Activated naive CD4-positive, alpha-beta T cell treated with anti-CD3 and anti-CD28 coated beads, Interleukin-2, amount 10 ng/mL, durations not matched to agents 7 days and 5 days (primary cell): ENCODE measurements around the gene TIMM44.
"Not testable (repeated sequence)": the region's sequence is repeated elsewhere in the genome, so short reads cannot be mapped to it uniquely, and the experiment has no call there.

Experiments
- CTCF ChIA-PET: fragments of 350-600 bp; sonication (Branson Sonifier 250); formaldehyde crosslinking; loops from one replicate; lab custom pipeline; 2021; ENCODE audit warnings: antibody characterized with exemption; lab: Charles Lee
- DNase-seq: peaks from one replicate; pipeline ENCODE4 v3.0.0-alpha.2; 2020
- H3K27ac Mint-ChIP-seq: one replicate; pipeline ENCODE4 v1.8.0; 2021; ENCODE audit warnings: mild to moderate bottlenecking, moderate library complexity, mixed read lengths
- H3K27me3 Mint-ChIP-seq: one replicate; pipeline ENCODE4 v1.8.0; 2021; ENCODE audit warnings: mild to moderate bottlenecking, mixed read lengths
- H3K36me3 Mint-ChIP-seq: one replicate; pipeline ENCODE4 v1.8.0; 2021; ENCODE audit warnings: mixed read lengths
- H3K4me1 Mint-ChIP-seq: one replicate; pipeline ENCODE4 v1.8.0; 2021; ENCODE audit warnings: mixed read lengths
- H3K4me3 Mint-ChIP-seq: one replicate; pipeline ENCODE4 v1.8.0; 2021; ENCODE audit warnings: mild to moderate bottlenecking, moderate library complexity, mixed read lengths
- H3K9me3 Mint-ChIP-seq: one replicate; pipeline ENCODE4 v1.8.0; 2021; ENCODE audit warnings: mixed read lengths

TIMM44 gene

DNA sequence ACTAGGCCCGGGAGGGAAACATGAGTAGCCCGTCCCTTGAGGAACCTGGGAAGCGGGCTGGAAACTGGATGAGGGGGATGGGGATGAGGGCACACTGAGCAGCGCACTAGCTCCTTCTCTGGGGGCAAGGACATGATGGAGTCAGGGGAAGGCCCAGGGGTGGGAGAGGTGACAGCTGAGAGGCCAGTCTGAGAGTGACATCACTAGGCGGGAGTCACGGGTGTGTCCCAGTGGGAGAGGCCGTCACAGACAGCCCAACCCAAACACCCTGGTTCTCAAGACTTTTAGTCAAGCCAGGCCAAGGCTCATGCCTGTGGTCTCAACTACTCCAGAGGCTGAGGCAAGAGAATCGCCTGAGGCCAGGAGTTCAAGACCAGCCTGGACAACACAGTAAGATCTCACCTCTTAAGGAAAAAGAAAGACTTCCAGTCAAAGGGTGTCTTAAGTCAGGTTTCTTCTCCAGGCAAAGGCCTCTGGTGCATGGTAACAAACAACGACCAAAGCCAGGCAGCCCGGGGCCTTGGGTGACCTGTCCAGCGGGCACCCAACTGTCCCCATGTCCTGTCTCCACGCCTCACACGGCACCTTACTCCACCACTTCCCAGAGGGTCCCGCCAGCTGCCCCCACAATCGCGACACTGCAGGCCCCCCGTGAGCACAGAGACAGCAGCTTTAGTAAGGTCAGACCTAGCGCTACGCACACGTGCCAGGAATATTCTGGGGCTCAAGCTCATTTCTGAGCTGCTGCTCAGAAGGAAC is 25.5 kb upstream of the TIMM44 start:
- H3K27me3 Mint-ChIP-seq = no peaks in the 10 kb centered on the region
- no peak overlapping the region for H3K27ac Mint-ChIP-seq
- H3K36me3 Mint-ChIP-seq = peaks cover 17% of the 10 kb centered on the region
- H3K9me3 Mint-ChIP-seq = no peaks in the 10 kb centered on the region
- no peak for DNase-seq
- CTCF ChIA-PET = interaction anchor here (1.0 to 1.6 kb wide), 2 partner anchors 10 to 185 kb away, joined by 3 to 5 read pairs; no protein-coding TSS in a partner anchor
- H3K4me1 Mint-ChIP-seq = no peaks in the 10 kb centered on the region
- no peak overlapping the region for H3K4me3 Mint-ChIP-seq

DNA sequence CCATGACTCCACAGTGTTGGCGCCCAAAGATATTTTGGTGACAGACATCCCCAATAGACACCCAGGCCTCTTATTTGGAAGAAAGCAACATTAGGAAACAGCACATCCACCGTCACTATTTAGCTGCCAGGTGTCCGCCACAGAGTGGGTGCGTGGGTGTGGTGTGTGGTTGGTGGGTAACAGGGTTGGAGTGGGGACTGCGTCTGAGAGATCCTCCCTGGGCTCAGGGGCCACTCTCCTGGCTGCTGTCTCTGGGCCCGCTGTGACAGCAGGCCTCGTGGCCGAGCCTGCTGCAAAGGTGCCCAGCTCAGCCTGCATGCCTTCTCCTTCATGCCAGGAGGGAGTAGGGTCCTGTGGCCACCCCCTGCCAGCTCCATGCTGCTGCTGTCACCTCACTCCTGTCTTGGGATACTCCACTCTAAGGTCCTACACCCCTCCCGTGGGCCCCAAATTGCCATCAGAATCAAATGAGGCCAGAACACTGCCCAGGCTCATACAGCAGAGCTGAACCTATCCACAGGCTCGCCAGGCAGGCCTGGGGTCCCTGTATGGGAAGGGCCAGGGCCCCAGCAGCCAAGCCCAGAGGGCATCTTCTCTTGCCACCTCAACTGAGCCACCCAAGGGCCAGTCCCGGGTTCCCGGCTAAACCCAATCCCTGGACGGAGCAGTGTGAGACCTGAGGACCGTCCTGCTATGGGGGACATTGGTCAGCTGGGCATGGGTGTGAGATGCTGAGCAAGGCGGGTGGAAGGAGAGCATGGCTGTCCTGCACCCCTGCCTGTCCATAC is 24.7 kb upstream of the TIMM44 start:
- Mint-ChIP-seq H3K4me1 (no peaks in the 10 kb centered on the region), H3K27ac (no peak overlapping the region), H3K36me3 (peaks cover 13% of the 10 kb centered on the region), H3K27me3 (no peaks in the 10 kb centered on the region), H3K9me3 (no peaks in the 10 kb centered on the region), H3K4me3 (no peak overlapping the region)
- DNase-seq = no peak
- CTCF ChIA-PET = no interaction called here

DNA sequence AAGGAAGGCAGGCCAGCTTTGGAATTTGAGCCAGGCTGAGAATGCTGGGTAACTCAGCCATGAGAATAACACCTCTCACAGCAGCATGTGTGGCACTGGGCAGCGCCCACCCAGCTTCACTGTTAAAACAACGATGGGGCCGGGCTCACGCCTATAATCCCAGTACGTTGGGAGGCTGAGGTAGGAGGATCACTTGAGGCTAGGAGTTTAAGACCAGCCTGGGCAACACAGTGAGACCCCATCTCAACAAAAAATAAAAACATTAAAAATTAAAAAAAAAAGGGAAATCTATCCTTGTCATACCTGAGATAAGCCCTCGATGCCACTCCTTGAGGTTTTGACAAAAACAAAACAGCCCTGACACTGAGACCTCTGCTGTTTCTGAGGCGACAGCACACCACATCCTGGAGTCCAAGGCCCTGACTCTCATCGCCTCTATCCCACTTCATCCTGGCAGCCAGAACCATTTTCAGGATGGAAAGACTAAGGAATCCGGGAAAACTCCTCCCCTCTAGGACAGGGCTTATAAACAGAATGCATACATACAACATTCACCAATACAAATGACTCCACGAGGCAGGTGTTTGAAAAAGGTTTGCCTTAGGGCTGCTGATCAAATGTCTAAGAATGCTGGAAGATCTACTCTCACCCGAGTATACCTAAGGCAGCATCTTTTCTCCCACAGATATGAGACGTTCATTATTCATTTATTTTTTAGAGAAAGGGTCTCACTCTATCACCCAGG is 22.6 kb upstream of the TIMM44 start:
- no peak for DNase-seq
- Mint-ChIP-seq H3K36me3 (peaks cover 18% of the 10 kb centered on the region), H3K4me1 (no peaks in the 10 kb centered on the region), H3K4me3 (no peak overlapping the region), H3K9me3 (no peaks in the 10 kb centered on the region), H3K27me3 (no peaks in the 10 kb centered on the region), H3K27ac (no peak overlapping the region)
- CTCF ChIA-PET = no interaction called here

DNA sequence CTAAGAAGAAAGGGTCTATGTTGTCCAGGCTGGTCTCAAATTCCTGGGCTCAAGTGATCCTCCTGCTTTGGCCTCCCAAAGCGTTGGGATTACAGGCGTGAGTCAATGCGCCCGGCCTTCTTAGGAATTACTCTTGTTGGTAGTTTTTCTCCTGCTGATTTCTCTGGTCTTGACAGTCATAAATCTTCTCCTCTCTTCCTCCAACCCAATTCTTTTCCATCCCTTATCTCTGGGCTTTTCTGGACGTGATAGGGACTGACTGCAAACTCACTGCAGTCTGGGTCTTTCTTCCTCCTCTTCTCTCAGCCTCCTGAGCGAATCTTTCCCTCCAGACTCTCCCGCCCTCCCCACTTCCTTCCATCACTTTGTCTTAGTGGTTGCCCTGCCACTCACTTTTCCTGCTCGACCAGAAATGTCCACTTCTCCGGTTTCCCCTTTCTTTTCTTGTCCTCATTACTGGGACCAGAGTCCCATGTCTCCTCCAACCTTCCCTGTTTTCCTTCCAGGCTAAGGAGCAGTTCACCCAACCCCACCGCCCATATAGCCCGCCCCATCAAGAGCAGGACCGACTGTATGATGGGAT is 21.9 kb upstream of the TIMM44 start:
- H3K27ac Mint-ChIP-seq = peak overlapping the region; percentile 11
- H3K27me3 Mint-ChIP-seq = no peaks in the 10 kb centered on the region
- no peaks in the 10 kb centered on the region for H3K4me1 Mint-ChIP-seq
- H3K36me3 Mint-ChIP-seq = peaks cover 18% of the 10 kb centered on the region
- no peaks in the 10 kb centered on the region for H3K9me3 Mint-ChIP-seq
- H3K4me3 Mint-ChIP-seq = no peak overlapping the region
- no peak for DNase-seq
- CTCF ChIA-PET = interaction anchor here (1.3 kb wide), 1 partner anchor 9 kb away, joined by 3 read pairs; no protein-coding TSS in a partner anchor

DNA sequence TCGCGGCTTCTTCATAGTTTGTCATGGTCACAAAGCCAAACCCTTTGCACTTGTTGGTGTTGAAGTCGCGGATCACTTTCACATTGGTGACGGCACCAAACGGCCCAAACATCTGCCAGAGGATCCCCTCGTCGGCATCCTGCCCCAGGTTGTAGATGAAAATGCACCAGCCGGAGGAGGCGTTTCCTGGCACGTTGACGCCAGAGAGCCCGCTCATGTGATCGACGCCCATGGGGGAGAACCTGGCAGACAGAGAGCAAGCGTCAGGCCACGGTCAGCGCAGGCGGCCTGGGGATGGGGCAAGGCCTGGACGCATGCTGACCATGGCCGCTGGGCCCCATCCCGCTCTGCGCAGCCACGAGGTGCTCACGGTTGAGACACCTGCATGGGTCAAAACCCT is 20.1 kb upstream of the TIMM44 start:
- Mint-ChIP-seq H3K27me3 (no peaks in the 10 kb centered on the region), H3K27ac (no peak overlapping the region), H3K4me1 (no peaks in the 10 kb centered on the region), H3K9me3 (no peaks in the 10 kb centered on the region), H3K4me3 (no peak overlapping the region), H3K36me3 (peaks cover 16% of the 10 kb centered on the region)
- no peak for DNase-seq
- CTCF ChIA-PET = no interaction called here

DNA sequence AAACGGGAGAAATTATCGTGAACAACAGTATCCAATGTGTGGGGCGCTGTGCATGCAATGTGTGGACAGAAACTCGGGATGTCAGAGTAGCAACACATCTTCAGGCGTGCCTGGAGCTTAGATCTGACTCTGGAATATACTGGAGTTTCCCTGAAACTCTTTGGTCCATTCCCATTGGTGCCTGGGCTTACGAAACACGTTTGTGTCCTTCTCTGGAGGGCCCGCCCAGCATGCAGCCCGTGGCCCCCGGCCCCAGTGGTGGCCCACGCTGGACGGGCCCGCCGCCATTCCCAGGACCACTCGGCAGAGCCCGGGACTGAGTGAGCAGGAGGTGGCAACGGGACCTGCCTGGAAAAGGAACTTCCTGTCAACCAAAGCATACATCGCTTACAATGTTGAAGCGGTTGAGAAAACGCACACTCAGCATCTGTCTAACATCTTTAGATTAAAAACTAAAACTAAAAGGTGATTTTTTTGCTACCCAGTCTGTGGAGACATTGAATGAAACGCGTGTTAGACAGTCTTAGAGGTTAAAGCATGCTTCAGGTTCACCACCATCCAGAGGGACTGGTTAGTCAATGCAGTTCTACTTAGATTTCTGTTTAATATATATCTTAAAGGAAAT is 19.3 kb upstream of the TIMM44 start:
- CTCF ChIA-PET = no interaction called here
- Mint-ChIP-seq H3K36me3 (peaks cover 19% of the 10 kb centered on the region), H3K27me3 (no peaks in the 10 kb centered on the region), H3K9me3 (no peaks in the 10 kb centered on the region), H3K27ac (no peak overlapping the region), H3K4me1 (no peaks in the 10 kb centered on the region), H3K4me3 (no peak overlapping the region)
- no peak for DNase-seq

DNA sequence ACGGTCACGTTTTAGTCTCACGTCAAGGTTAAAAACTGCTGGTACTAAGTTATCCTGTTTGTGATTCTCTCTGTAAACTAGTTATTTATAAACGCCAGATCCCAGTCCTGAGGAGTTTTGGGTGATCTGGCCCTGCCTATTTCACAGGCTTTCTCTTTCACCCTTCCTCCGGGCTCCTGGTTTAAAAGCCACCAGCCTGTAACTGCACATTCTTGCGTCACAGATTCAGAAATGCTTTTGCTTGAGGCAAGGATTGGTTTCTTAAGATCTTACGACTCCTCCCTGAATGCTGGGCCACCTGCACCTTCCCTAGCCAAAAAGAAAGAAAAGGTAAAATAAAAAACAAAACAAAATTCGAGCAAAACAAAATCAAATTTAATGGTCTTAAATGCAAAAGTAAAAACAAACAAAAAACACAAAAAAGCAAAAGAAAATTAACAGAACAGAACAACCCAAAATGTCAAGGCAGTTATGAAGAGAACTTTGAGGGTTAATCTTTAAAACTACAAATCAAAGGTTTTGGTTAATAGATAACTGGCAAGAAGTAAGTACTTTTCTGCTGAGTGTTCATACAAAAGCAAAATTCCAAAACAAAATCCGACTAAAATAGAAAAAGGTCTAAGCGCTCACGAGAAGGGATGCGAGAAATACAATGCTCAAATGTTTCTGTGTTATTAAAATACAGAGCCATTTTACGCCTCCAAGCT is 18.6 kb upstream of the TIMM44 start:
- CTCF ChIA-PET = no interaction called here
- DNase-seq = no peak
- Mint-ChIP-seq H3K4me3 (no peak overlapping the region), H3K36me3 (peaks cover 15% of the 10 kb centered on the region), H3K27me3 (no peaks in the 10 kb centered on the region), H3K4me1 (no peaks in the 10 kb centered on the region), H3K9me3 (no peaks in the 10 kb centered on the region), H3K27ac (no peak overlapping the region)

DNA sequence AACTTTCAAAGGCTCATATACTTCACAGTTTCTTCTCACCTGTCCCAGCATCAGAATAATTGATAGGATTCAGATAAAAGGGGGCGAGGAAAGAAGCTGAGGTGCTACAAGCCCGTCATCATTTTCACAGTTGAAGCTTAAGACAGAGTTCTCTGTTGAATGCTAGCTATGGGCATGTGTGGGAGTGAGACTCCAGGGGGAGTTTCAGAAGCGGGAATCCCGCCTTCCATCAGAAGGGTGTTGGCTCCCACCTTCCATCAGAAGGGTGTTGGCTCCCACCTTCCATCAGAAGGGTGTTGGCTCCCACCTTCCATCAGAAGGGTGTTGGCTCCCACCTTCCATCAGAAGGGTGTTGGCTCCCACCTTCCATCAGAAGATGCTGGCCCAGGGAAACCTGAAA is 17.6 kb upstream of the TIMM44 start:
- peaks cover 15% of the 10 kb centered on the region for H3K36me3 Mint-ChIP-seq
- CTCF ChIA-PET, H3K9me3 Mint-ChIP-seq, H3K27ac Mint-ChIP-seq, DNase-seq, H3K4me3 Mint-ChIP-seq, H3K4me1 Mint-ChIP-seq, H3K27me3 Mint-ChIP-seq: not testable (repeated sequence)

DNA sequence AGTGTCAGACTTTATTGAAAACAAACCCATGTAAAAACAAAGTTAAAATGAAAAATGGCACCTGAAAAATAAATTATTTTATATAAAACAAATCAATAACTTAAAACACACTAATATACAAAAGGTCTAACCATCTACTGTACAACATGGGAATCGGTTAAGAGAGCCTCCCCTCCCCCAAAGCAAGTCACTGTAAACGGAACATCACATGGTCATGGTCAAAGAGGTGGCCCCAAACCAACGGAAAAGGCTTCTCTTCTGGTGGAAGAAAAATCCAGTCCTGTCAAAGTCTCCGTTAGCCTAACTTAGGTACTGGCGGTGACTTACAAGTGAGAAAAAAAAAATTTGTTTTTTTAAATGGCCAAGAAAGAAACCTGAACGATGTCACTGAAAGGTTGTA is 15.7 kb upstream of the TIMM44 start:
- H3K9me3 Mint-ChIP-seq = no peaks in the 10 kb centered on the region
- CTCF ChIA-PET = interaction anchor here (1.1 to 1.5 kb wide), 2 partner anchors 10 to 15 kb away, joined by 3 to 8 read pairs; partner anchors contain the start of gene TIMM44
- H3K4me3 Mint-ChIP-seq = no peak overlapping the region
- peaks cover 11% of the 10 kb centered on the region for H3K36me3 Mint-ChIP-seq
- no peaks in the 10 kb centered on the region for H3K4me1 Mint-ChIP-seq
- DNase-seq = no peak
- no peaks in the 10 kb centered on the region for H3K27me3 Mint-ChIP-seq
- no peak overlapping the region for H3K27ac Mint-ChIP-seq

DNA sequence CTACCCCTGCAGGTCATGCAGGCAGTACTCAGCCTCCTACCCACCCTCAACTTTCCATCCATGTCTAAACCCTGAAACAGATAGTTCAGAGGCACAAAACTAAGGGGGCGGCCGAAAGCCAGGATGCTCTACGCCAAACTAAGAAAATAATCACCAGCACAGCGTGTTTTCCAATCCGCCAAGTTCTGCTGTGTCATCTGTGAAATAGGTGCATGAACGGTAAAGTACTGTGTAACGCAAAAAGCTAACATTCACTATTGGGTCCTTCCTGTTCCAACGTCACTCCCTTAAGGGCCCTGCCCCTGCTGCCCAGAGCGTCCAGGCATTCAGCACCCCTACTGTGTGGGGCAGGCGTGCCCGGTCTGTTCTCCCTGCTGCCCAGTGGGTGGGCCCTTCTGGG is 12.2 kb upstream of the TIMM44 start:
- CTCF ChIA-PET = no interaction called here
- no peaks in the 10 kb centered on the region for H3K9me3 Mint-ChIP-seq
- H3K4me1 Mint-ChIP-seq = peaks cover 2% of the 10 kb centered on the region
- H3K4me3 Mint-ChIP-seq = no peak overlapping the region
- DNase-seq = no peak
- H3K27me3 Mint-ChIP-seq = no peaks in the 10 kb centered on the region
- H3K27ac Mint-ChIP-seq = no peak overlapping the region
- H3K36me3 Mint-ChIP-seq = peaks cover 3% of the 10 kb centered on the region

DNA sequence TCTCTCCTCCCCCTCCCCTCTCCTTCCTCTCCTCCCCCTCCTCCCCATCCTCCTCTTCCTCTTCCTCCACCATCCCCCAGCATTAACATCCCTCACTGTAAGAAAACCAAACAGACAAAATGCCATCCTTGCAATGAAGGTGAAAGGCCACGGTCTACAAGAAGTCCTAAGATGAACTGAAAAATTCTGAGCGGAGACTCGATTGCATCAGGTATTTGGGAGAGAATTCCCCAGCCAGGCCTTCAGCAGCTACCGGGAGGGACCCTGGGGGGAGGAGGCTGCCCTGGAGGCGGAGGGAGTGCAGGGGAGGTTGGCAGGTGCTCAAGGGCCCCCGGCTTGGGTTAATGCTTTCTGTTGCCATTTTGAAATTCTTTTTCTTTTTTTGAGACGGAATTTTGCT is 10.1 kb upstream of the TIMM44 start:
- Mint-ChIP-seq H3K9me3 (no peaks in the 10 kb centered on the region), H3K27ac (no peak overlapping the region), H3K4me1 (peaks cover 2% of the 10 kb centered on the region), H3K27me3 (no peaks in the 10 kb centered on the region), H3K36me3 (peaks cover 3% of the 10 kb centered on the region), H3K4me3 (no peak overlapping the region)
- CTCF ChIA-PET = interaction anchor here (1.0 kb wide), 1 partner anchor 9 kb away, joined by 3 read pairs; no protein-coding TSS in a partner anchor
- no peak for DNase-seq

DNA sequence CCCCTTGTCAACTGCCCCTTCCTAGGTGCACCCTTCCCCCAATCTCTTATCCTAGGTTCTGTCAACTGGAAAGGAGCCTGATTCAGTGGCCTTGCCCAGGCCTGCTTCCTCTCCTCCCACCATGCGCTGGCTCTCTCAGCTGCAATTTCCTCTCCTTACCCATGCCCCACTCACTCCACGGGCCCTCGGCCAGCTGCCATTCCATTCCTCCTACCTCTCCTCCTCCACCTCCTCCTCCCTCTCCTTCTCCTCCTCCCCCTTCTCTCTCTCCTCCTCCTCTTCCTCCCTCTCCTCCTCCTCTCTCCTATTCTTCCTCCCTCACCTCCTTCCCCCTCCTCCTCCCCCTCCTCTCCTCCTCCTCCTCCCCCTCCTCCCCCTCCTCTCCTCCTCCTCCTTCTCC is 9.6 kb upstream of the TIMM44 start:
- Mint-ChIP-seq H3K27me3 (no peaks in the 10 kb centered on the region), H3K9me3 (no peaks in the 10 kb centered on the region), H3K36me3 (peaks cover 3% of the 10 kb centered on the region), H3K4me3 (no peak overlapping the region), H3K27ac (no peak overlapping the region), H3K4me1 (peaks cover 2% of the 10 kb centered on the region)
- no peak for DNase-seq
- CTCF ChIA-PET = interaction anchor here (1.0 kb wide), 1 partner anchor 9 kb away, joined by 3 read pairs; no protein-coding TSS in a partner anchor

DNA sequence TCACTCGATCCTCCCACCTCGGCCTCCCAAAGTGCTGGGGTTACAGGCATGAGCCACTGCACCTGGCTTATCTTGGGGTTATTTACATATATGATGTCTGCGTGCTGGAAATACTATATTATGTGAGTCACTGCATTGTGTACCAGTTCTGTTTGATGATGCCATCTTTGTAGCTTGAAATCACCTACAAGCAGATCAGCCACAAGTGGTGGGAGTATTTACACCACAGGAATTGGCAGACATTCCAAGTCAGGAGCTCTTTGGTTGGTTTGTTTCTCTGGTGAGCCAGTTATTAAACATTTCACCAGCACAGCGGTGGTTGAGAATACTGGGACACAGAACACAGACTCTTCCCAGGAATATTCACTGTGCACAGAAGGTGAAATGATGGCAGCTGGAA is 4.5 kb upstream of the TIMM44 start:
- CTCF ChIA-PET = interaction anchor here (0.8 kb wide), 1 partner anchor 22 kb away, joined by 4 read pairs; no protein-coding TSS in a partner anchor
- Mint-ChIP-seq H3K9me3 (no peaks in the 10 kb centered on the region), H3K4me3 (no peak overlapping the region), H3K27ac (no peak overlapping the region), H3K4me1 (peaks cover 15% of the 10 kb centered on the region), H3K36me3 (no peaks in the 10 kb centered on the region), H3K27me3 (no peaks in the 10 kb centered on the region)
- DNase-seq = no peak
